Peyer's patch (tissue), 4 donors: Measurements from ENCODE around the gene TPRN.

Experiments used
- POLR2A ChIP-seq, 2 donors: fragments of 450-650 bp; IDR thresholded peaks; one replicate each; pipeline ENCODE4 v1.5.1; 2017; ENCODE audit warnings: antibody characterized with exemption in 2 of 2, mild to moderate bottlenecking in 2 of 2, moderate library complexity in 2 of 2
- TF ChIP-seq, protein P1 (sequence below), 6 experiments: fragments of 450-650 bp in 4 of 6; fragments of 200-600 bp in 2 of 6; sonication (generic) in 1 of 6; IDR thresholded peaks; one replicate each; pipeline ENCODE4 v1.5.1; 2017 to 2019; ENCODE audit warnings: antibody characterized with exemption in 6 of 6, mild to moderate bottlenecking in 3 of 6, moderate library complexity in 1 of 6

- TF ChIP-seq, protein P1, sequence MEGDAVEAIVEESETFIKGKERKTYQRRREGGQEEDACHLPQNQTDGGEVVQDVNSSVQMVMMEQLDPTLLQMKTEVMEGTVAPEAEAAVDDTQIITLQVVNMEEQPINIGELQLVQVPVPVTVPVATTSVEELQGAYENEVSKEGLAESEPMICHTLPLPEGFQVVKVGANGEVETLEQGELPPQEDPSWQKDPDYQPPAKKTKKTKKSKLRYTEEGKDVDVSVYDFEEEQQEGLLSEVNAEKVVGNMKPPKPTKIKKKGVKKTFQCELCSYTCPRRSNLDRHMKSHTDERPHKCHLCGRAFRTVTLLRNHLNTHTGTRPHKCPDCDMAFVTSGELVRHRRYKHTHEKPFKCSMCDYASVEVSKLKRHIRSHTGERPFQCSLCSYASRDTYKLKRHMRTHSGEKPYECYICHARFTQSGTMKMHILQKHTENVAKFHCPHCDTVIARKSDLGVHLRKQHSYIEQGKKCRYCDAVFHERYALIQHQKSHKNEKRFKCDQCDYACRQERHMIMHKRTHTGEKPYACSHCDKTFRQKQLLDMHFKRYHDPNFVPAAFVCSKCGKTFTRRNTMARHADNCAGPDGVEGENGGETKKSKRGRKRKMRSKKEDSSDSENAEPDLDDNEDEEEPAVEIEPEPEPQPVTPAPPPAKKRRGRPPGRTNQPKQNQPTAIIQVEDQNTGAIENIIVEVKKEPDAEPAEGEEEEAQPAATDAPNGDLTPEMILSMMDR (IDR thresholded peaks at IDR 0.05): no peak
- TF ChIP-seq POLR2A (IDR thresholded peaks at IDR 0.05): no peak
Measured at GRCh38 chr9:137146527-137146918, 54.0 kb downstream of the TPRN start.
